ENCODE results near the gene CLMN. TPM values are rescaled to one million over a fixed set of nuclear protein-coding genes. Genes with fewer than 3 reads are reported as not detected.

Gene CLMN
- total and polyA plus RNA-seq, 2 of the 13 experiments (the other 11 are each of a cell fraction or from before 2014, with no cell fraction given): 15.1 to 16.7 TPM

- ChIA-PET POLR2A (no interaction called here), CTCF (ENCODE audit: low intra/inter-chr PET ratio, low total read pairs) (no interaction called here)
- FAIRE-seq: no peak
- ATAC-seq: no peak
- in situ Hi-C loops (cut with HindIII; ENCODE audit: extremely low pct_ligation_motif_present, low pct_unique_long_range_greater_than_20kb): no loop called here
- Histone ChIP-seq H3K9ac (ENCODE audit: insufficient read depth, low read depth, low read length) (no peak overlapping the region), H3K27me3 (ENCODE audit: control insufficient read depth in 1 of 2, insufficient read depth in 2 of 2, low read length in 2 of 2) (no peaks in the 10 kb centered on the region), H3K4me1 (ENCODE audit: insufficient read depth, low read length) (peaks cover 28% of the 10 kb centered on the region), H3K4me3 (replicated peaks in 1 of 3; ENCODE audit: insufficient read depth in 1 of 3, low read depth in 2 of 3, low read length in 3 of 3) (no peak overlapping the region), H3K36me3 (replicated peaks in 1 of 2; ENCODE audit: control insufficient read depth in 1 of 2, insufficient read depth in 2 of 2, low read length in 2 of 2) (peaks cover 0 to 10% of the 10 kb centered on the region in 2 experiments; a peak in 2 of 5 replicates), H3K27ac (ENCODE audit: extremely low read length, insufficient read depth, low read length) (no peak overlapping the region), H3K79me2 (ENCODE audit: insufficient read depth, low read length) (no peaks in the 10 kb centered on the region), H4K20me1 (ENCODE audit: insufficient read depth, low read length) (no peaks in the 10 kb centered on the region; the same call in 1 of the 2 replicates), H3K9me3 (ENCODE audit: low read length) (no peaks in the 10 kb centered on the region), H3K4me2 (ENCODE audit: low read depth, low read length) (no peak overlapping the region), H2AFZ (ENCODE audit: low read length) (no peak overlapping the region)
- no TSS peak for BruUV-seq (replicated peaks)
- no peak for DNase-seq (ENCODE audit: low spot score)
- WGBS (ENCODE audit: low lambda C conversion rate): 93% methylated on average over 5 of the region's 7 CpGs
- TF ChIP-seq PHF8 (CRISPR knock-in tag; IDR thresholded peaks at IDR 0.05) (no peak), MED13 (CRISPR knock-in tag; IDR thresholded peaks at IDR 0.05) (no peak), ZNF781 (CRISPR knock-in tag; IDR thresholded peaks at IDR 0.05; ENCODE audit: borderline replicate concordance, not compliant biosample characterization) (no peak), ATF2 (CRISPR knock-in tag; IDR thresholded peaks at IDR 0.05) (no peak), GATAD1 (CRISPR knock-in tag; IDR thresholded peaks at IDR 0.05) (no peak), CREM (IDR thresholded peaks at IDR 0.05) (no peak), CREM (CRISPR knock-in tag; IDR thresholded peaks at IDR 0.05) (no peak), NR2F6 (IDR thresholded peaks at IDR 0.05) (no peak), NR2F6 (CRISPR knock-in tag; IDR thresholded peaks at IDR 0.05) (no peak), MXD3 (CRISPR knock-in tag; IDR thresholded peaks at IDR 0.05) (no peak), BRD4 (CRISPR knock-in tag; IDR thresholded peaks at IDR 0.05) (no peak), ZSCAN31 (CRISPR knock-in tag; IDR thresholded peaks at IDR 0.05; ENCODE audit: low read depth) (no peak), ZNF121 (CRISPR knock-in tag; IDR thresholded peaks at IDR 0.05) (no peak), NCOA2 (CRISPR knock-in tag; IDR thresholded peaks at IDR 0.05) (no peak), NCOA1 (CRISPR knock-in tag; IDR thresholded peaks at IDR 0.05) (no peak), RAD51 (IDR thresholded peaks at IDR 0.05; ENCODE audit: borderline replicate concordance) (no peak), ZNF558 (CRISPR knock-in tag; IDR thresholded peaks at IDR 0.05; ENCODE audit: borderline replicate concordance) (no peak), ZNF432 (CRISPR knock-in tag; IDR thresholded peaks at IDR 0.05; ENCODE audit: borderline replicate concordance) (no peak), CEBPG (CRISPR knock-in tag; IDR thresholded peaks at IDR 0.05) (no peak)
- TF ChIP-seq, protein P1, sequence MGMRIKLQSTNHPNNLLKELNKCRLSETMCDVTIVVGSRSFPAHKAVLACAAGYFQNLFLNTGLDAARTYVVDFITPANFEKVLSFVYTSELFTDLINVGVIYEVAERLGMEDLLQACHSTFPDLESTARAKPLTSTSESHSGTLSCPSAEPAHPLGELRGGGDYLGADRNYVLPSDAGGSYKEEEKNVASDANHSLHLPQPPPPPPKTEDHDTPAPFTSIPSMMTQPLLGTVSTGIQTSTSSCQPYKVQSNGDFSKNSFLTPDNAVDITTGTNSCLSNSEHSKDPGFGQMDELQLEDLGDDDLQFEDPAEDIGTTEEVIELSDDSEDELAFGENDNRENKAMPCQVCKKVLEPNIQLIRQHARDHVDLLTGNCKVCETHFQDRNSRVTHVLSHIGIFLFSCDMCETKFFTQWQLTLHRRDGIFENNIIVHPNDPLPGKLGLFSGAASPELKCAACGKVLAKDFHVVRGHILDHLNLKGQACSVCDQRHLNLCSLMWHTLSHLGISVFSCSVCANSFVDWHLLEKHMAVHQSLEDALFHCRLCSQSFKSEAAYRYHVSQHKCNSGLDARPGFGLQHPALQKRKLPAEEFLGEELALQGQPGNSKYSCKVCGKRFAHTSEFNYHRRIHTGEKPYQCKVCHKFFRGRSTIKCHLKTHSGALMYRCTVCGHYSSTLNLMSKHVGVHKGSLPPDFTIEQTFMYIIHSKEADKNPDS (CRISPR knock-in tag; IDR thresholded peaks at IDR 0.05): no peak
- TF ChIP-seq, protein P2, sequence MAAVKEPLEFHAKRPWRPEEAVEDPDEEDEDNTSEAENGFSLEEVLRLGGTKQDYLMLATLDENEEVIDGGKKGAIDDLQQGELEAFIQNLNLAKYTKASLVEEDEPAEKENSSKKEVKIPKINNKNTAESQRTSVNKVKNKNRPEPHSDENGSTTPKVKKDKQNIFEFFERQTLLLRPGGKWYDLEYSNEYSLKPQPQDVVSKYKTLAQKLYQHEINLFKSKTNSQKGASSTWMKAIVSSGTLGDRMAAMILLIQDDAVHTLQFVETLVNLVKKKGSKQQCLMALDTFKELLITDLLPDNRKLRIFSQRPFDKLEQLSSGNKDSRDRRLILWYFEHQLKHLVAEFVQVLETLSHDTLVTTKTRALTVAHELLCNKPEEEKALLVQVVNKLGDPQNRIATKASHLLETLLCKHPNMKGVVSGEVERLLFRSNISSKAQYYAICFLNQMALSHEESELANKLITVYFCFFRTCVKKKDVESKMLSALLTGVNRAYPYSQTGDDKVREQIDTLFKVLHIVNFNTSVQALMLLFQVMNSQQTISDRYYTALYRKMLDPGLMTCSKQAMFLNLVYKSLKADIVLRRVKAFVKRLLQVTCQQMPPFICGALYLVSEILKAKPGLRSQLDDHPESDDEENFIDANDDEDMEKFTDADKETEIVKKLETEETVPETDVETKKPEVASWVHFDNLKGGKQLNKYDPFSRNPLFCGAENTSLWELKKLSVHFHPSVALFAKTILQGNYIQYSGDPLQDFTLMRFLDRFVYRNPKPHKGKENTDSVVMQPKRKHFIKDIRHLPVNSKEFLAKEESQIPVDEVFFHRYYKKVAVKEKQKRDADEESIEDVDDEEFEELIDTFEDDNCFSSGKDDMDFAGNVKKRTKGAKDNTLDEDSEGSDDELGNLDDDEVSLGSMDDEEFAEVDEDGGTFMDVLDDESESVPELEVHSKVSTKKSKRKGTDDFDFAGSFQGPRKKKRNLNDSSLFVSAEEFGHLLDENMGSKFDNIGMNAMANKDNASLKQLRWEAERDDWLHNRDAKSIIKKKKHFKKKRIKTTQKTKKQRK (IDR thresholded peaks at IDR 0.05; ENCODE audit: low read length): no peak
- intact Hi-C loops (cut with micrococcal nuclease; ENCODE audit: unreplicated experiment): loop anchor here (10.0 kb wide), 1 partner anchor 209 kb away; no protein-coding TSS in a partner anchor
Observed at GRCh38 chr14:95225251-95225887, 94.3 kb downstream of the CLMN start.

Measured in HepG2 (cell line).